Posterior cingulate gyrus (tissue), 11 donors: ENCODE measurements around the gene FZD10.

Source experiments
- DNase-seq, 10 donors: peaks; one replicate each; pipeline versions ENCODE4 v3.0.0 to v3.0.0-alpha.2; 2020 to 2021; ENCODE audit warnings: mixed read lengths in 3 of 10
- intact Hi-C: fragments of 100-400 bp; cut with DNase I; formaldehyde crosslinking; loops from one replicate; pipeline ENCODE4 v1.15.1; 2023

Gene FZD10

GRCh38 chr12:130152386-130152785 lies 9.9 kb upstream of the FZD10 start:
- peak in 1 of 10 donors; percentile 16 for DNase-seq
- intact Hi-C loops, result no loop called here

- DNase-seq, result peak in 1 of 10 donors; percentile 57
Observed at GRCh38 chr12:130153803-130154202, 8.5 kb upstream of the FZD10 start.

GRCh38 chr12:130154276-130155070 lies 7.8 kb upstream of the FZD10 start:
- intact Hi-C loops, result no loop called here

More at GRCh38 chr12:130153803-130154202, 8.5 kb upstream of the FZD10 start:
- intact Hi-C loops, result no loop called here

GRCh38 chr12:130155416-130156073 lies 6.7 kb upstream of the FZD10 start:
- intact Hi-C loops, result no loop called here
- DNase-seq, result peak in 1 of 10 donors; percentile 15

More at GRCh38 chr12:130154276-130155070, 7.8 kb upstream of the FZD10 start:
- DNase-seq, result peak in 1 of 10 donors; percentile 43

GRCh38 chr12:130156652-130157275 lies 5.5 kb upstream of the FZD10 start:
- DNase-seq, result peak in 1 of 10 donors; percentile 57
- intact Hi-C loops, result no loop called here

- intact Hi-C loops, result no loop called here
- peak in 1 of 10 donors; percentile 29 for DNase-seq
Observed at GRCh38 chr12:130157998-130158753, 4.1 kb upstream of the FZD10 start.

- intact Hi-C loops, result no loop called here
- DNase-seq, result no peak
Observed at GRCh38 chr12:130158754-130159059, 3.6 kb upstream of the FZD10 start.

- DNase-seq, result no peak
- intact Hi-C loops, result no loop called here
Observed at GRCh38 chr12:130160306-130160705, 2.0 kb upstream of the FZD10 start.

GRCh38 chr12:130160711-130161231 lies 1.5 kb upstream of the FZD10 start:
- intact Hi-C loops, result no loop called here
- DNase-seq, result peak in 1 of 10 donors; percentile 84

GRCh38 chr12:130161261-130162243 lies 712 bp upstream of the FZD10 start:
- intact Hi-C loops, result no loop called here
- peak in 1 of 10 donors; percentile 80 for DNase-seq

GRCh38 chr12:130162745-130163460 lies 639 bp downstream of the FZD10 start:
- DNase-seq, result peak in 1 of 10 donors; percentile 85
- intact Hi-C loops, result no loop called here

- DNase-seq, result peak in 1 of 10 donors; percentile 67
- intact Hi-C loops, result no loop called here
Observed at GRCh38 chr12:130163461-130164215, 1.4 kb downstream of the FZD10 start.

- DNase-seq, result no peak
- intact Hi-C loops, result no loop called here
Observed at GRCh38 chr12:130164216-130164542, 1.9 kb downstream of the FZD10 start.

GRCh38 chr12:130164936-130165335 lies 2.7 kb downstream of the FZD10 start:
- peak in 1 of 10 donors; percentile 62 for DNase-seq
- intact Hi-C loops, result no loop called here

- intact Hi-C loops, result no loop called here
- DNase-seq, result no peak
Observed at GRCh38 chr12:130166306-130166705, 4.0 kb downstream of the FZD10 start.

GRCh38 chr12:130167537-130167936 lies 5.3 kb downstream of the FZD10 start:
- DNase-seq, result no peak

GRCh38 chr12:130169256-130169655 lies 7.0 kb downstream of the FZD10 start:
- peak in 1 of 10 donors; percentile 14 for DNase-seq
- intact Hi-C loops, result no loop called here

More at GRCh38 chr12:130167537-130167936, 5.3 kb downstream of the FZD10 start:
- intact Hi-C loops, result no loop called here

- intact Hi-C loops, result no loop called here
- DNase-seq, result no peak
Observed at GRCh38 chr12:130169924-130170323, 7.7 kb downstream of the FZD10 start.
